Fibroblast of skin of abdomen (primary cell): Measurements from ENCODE around the gene CDC6.
A peak's percentile ranks its signal among the peaks of the same experiment; 100 is the strongest.

Experiments
- DNase-seq: peaks from one replicate; pipeline ENCODE4 v3.0.0-alpha.2; 2013

The CDC6 gene

DNA sequence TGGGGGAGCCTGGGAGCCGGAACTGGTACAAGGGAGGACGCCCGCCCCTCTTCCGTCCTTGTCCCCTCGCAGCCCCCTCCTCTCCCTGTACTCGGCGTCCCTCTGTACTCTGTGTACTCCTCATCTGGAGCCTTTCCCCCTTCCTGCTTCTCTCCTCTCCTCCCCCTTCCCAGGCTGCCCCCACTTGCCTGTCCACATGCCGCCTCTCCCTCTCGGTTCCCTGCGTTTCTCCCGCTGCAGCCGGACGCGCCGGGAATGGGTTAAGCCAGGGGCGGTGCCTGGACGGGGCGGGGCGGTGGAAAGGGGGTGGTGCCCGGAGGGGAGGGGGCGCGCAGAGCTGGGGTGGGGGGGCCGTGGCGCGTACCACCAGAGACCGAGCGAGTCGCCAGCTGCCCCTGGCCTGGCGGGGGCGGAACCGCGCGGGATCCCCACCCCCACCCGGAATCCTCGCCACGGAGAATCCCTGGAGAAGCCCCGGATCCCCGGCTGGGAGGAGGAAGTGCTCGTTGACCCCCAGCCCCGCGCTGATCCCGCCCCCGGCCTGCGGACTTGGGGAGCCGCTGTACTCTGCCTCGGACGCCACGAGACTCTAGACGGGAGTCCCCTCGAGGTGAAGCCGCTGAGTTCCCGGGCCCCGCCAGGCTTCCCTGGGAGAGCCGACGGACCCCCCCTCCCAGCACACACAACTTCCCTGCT is 54.3 kb downstream of the CDC6 start:
- DNase-seq = peak; percentile 66

DNA sequence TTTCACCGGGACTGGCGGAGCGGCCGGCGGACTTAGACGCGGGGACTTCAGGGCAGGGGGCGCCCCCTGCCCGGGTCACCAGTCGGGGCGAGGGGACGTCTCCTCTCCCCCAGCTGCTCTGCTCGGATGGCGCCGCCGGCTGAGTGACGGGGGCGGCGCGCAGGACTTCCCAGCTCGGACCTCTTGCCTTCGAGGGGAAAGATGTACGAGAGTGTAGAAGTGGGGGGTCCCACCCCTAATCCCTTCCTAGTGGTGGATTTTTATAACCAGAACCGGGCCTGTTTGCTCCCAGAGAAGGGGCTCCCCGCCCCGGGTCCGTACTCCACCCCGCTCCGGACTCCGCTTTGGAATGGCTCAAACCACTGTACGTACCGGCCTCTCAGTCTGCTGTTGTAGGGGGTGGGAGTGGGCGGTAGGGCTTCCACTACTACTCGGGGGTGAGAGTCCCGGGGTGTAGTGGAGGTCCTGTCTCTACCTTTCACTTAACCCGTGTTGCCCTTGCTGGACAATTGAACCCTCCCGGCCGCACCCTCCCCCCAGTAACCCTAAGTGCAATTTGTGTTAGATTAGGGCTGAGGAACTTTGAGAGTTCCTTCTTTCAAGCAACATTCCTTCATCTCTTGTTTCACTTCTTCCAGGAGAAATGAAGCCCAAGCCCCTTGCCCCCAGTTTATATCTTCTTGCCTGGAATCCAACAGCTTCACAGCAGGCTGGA is 55.0 kb downstream of the CDC6 start:
- DNase-seq = no peak

DNA sequence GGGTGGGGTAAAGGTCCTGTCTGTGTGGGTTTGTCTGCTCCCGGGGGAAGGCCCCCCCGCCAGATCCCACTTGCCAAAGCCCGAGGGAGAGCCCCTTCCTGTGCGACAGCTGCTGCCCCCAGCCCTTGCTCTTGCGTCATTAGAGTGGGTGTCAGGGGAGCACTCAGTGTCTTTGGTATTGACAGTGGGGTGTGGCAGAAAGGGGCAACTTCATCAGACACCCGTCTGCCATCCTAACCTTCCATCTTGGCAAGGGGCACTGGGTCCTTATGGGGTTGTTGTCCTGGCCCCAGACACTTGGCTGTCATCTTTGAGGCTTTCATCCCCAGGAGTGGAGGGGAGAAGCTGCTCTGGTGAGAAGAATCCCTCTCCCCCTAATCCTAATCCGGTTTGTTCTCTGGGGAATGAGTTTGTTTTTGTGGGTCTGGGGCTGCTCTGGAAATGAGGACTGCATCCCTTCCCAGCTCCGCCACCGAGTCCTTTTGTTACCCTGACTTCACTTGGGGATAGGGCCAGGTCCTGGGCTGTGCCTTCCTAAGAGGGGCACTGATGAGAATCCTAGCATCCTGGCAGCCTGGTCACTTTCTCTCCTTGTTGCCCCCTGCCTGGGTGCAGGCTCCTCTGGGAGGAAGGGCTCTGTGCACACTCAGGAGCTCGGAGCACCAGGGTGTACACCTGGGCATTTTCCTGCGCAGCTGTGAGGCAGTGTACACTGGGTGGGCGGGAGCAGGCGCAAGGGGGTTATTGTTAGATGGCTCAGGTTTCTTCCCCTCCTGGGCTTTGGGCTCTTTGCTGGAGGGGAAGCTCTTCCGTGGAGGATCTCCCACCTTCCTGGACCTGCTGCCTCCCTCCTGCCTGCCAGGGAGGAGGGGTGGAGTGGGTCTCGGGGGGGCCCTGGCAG is 55.8 kb downstream of the CDC6 start:
- no peak for DNase-seq

DNA sequence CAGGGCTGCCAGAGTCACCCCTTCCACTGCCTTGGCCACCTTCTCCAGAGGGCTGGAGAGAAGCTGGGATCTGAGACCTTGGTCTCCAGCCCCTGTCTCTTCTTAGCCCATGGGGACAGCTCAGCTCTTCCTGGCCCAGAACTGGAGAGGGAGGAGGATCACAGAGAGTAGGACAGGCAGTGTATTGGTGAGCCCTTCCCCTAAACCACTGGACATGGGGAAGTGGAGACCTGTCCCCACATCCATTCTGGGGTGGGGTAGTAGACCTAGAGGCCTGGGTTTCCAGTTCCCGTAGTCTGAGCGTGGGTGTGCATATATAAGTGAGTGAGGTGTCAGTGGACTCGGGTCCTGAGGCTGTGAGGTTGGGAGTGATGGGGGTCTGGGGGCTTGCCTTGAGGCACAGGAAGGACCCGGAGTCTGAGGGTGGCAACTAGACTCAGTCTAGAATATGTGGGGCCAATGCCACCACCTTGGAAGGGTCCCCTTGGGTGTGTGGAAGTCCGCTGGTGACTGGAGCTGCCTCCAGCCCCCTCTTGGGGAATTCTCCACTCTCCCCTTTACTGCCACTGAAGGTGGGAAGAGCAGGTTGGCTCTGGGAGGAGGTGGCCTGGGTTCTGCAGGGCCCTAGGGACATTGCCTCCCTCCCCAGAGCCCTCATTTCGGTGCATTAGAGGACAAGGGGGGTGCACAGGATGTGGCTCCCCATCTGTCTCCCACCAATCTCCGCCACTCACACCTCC is 56.9 kb downstream of the CDC6 start:
- no peak for DNase-seq

DNA sequence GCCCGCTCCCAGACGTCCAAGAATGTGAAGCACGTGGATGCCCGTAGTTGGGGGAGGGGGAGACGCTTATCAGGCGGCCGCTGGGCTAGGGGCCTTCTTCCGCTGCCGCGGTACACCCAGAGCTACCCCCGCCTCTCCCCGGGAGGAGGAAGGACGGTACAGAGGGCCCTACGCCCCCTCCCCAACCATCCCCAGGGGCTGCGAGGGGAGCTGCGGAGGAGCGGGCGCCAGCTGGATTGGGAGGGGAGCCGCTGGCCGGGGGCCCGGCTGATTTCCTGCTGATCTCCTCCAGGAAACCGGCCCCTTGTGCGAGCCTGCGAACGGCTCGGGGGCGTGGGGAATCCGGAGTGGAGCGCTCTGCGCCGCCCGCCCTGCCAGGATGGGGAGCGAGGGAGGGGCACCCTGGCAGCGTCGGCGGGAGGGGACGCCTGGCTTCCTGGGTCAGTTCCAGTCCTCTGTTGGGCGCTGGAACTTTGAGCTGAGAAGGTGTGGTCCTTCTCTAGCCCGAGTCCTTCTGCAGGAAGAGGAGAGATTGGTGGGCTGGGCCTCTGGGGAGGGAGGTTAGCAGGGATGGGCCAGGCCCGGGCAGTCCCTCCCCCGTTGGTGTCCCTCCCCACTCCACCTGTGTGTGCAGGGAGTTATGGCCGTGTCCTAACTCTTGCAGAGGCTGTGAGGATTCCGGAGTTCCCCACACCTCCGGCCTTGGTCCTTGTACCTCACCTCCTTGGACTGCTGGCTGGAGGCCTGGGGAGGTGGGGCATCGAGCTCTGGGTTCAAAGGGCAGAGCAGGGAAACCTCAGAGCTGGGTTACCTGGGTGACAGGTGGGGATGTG is 57.7 kb downstream of the CDC6 start:
- DNase-seq = peak; percentile 89

DNA sequence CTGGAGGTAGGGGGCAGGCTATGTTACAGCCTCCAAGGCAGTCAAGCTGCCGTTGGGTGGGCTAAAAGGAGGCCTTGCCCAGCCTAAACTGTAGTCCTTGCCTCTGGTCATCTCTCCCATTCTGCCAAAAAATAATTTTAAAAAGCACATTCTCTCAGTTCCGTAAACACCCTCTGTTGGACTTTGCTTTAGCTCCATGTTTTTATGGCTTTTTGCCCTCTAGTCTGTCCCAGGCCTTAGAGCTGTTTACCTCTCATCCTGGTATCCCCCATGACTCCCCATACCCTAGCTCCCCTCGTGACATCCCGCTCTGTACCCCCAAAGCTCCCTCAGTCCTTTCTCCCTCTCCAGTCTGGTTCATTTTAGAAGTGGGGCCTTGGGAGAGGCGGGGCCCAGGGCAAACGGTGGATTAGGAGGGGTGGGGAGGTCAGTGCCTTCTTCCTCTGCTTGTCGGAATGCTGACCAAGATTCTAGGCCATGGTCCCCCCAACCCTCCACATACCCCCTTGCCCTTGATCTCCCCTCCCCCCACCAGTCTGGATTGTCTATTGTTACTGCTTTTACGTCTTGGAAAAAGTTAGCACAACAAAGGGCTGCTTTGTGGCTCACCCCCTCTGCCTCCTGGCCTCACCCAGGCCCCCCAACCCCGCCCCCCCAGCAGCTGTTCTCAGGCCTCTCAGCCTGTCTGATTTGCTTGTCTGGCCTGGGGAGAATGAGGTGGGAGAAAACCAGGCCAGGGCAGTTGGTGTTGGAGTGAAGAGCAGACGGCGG is 58.5 kb downstream of the CDC6 start:
- no peak for DNase-seq

DNA sequence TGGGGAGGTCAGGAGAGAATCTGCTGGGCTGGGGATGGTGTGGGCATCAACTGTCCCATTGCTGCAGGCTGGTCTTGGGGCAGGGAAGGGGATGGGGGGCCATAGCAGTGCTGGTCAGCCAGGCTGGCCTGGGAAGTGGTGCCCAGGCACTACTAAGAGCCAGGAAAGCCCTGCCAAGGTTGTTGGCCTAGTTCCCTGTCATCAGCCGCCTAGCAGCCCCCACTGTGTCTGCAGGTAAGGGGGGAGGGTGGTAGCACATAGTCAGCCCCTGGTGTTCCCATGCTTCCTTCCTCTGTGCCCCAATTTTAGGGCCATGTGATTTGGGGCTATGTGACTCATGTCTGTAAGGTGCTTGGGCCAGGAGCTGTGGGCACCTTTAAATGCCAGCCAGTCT is 59.1 kb downstream of the CDC6 start:
- no peak for DNase-seq

DNA sequence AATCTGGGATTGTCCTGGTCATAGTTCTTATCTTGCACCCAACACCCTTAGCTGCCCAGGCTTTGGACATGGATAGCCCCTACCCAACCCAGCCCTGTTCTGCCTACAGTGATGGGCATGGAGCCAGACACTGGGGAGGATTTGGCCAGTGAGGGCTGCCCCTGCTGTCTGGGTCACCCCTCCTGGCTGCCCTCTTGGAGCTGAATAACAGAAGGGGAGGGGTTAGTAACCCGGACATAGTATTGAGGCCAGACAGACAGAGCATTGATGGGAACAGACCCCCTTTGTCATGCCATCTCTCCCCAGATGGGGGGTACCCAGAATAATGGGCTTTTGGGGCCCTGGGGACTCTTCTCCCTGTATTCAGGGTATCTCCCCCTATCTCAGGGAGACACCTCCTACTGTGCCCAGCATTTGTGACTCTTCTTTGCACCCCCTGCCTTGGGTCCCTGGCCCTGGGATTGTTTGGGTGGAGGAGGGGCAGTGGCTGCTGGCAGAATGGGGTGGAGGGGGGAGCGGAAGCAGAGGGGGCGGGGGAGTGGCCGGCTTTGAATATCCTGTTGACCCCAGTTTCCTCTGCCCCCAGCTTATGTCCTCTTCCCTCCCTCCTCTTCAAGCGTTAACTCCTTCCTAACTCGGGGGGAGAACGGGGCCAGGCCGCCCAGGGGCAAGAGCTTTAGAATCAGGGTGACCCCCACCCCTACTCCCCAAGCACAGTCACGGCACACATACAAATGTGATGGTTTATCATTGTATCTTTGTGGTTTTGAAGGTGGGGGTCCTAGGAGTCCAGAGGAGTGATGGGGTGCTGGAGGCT is 59.8 kb downstream of the CDC6 start:
- no peak for DNase-seq

DNA sequence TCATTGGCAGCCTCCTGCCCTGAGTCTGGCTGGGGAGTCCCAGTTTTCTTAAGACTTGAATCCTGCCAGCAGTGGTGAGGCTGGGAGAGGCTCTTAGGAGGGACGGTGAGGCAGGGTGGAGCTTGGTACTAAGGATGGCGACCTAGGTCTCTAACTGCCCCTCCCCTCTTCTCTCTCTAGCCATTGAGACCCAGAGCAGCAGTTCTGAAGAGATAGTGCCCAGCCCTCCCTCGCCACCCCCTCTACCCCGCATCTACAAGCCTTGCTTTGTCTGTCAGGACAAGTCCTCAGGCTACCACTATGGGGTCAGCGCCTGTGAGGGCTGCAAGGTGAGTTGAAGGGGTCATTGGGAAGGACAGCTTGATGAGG is 60.4 kb downstream of the CDC6 start:
- no peak for DNase-seq

DNA sequence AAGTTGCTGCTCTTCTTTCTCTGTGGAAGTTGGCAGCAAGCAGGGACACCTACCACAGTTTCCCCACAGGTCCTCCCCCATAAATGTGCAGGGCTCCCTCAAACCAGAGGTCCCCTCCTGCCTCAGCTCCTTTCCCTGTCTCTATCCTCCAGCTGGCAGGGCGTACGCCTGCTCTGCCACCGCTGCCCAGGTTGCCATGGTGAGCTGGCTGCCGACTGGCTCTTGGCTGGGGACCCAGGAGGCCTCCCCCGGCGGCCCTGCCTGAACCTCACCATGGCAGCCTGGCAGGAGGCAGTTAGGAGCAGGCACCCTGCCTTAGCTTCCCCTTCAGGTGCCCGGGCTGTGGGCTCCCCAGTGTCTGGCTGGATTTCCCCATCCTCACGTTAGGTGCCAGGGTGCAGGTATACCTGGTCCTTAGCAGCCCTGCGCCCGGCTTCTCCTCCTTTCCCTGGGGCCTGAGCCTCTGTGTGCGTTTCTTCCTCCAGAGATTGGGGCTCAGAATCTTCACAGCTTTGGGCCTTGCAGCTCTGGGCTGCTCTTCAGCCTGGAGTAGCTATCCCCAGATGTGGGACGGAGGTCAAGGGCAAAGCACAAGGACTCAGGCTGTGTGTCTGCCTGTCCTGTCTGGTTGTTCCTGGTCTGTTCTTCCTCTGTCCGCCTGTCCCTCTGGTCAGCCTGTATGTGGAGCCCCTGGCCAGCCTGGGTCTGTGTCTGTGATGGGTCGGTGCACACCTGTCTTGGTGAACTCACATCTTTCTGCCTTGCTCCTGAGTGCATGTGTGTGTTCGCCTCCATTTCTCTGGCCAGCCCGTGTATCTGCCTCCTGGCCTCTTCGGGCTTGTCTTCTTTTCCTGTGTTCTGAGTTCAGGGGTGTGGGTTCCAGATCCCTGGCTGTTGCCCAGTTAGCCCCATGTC is 61.1 kb downstream of the CDC6 start:
- no peak for DNase-seq

DNA sequence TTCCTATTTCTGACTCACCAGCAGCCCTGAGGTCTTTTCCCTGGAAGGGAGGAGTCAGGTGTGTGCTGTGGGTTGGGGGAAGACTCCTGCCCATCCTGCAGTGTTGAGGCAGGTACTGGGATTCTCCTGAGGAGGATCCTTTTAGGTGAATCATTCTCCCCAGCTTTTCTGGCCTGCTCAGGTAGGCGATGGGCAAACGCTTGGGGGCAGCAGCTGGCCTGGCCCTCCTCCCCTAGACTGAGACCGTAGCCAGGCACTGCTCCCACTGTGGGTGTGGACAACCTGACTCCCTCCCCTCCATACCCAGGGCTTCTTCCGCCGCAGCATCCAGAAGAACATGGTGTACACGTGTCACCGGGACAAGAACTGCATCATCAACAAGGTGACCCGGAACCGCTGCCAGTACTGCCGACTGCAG is 61.8 kb downstream of the CDC6 start:
- DNase-seq = no peak

DNA sequence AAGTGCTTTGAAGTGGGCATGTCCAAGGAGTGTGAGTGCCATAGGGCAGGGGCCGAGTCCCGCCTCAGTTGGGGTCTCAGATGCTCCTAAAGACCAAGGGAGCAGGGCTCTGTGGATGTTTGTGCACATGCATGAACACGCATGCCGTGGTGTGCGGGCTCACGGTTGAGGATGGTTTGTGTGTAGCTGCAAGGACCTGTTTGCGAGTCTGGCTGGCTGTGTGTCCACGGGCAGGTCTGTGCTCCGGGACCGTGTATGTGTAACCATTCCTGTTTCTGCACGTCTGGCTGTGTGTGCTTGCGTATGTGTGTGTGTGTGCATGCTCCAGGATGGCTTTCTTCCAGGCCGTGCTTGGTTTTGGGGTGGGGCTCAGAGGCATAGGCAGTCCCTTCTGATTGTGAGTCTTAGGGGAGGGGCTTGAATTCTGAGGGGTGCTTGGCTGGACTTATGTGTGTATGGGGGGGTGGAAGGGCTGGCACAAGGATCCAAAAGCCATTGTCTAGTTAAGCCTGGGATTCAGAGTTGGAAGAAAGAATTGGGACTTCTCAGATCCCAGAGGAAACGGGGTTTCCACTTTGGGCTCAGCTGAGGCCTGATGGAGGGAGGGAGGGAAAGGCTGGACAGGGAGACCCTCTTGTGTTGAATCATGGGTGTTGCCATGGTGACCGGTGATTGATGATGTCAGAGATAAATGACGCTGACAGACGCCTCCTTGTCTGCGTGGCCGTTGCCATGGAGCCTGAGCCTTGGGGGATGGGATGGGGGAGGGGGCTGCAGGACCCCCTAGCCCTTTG is 62.4 kb downstream of the CDC6 start:
- DNase-seq = peak; percentile 70

DNA sequence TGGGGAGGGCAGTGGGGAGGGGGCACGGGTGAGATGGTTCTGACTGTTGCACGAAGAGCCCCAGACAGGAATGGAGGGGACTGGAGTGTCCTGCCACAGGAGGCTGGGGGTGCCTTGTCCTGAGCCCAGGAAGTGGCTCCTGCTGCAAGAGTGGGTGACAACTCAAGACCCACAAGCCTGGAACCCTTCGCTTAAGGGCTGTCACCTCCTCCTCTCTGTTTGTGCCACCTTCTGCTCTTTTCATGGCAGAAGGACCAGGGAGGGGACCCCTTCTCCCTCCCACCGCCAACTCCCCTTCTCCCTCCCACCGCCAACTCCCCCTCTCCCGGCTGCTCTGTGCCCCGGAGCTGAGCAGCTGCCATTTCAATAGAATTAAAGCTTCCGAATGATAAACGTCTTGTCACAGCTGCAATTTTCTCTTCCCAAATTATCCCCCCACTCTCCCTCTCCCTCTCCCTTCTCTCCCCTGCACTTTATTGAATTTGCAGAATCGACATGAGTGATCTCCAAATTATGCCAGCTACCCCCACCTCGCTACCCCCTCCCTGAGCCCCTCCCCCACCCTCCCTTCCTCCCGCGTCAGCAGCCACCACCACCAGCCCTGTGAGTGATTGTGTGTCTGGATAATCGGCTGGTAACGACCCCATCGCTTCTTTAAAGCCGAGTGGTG is 63.1 kb downstream of the CDC6 start:
- DNase-seq = no peak

DNA sequence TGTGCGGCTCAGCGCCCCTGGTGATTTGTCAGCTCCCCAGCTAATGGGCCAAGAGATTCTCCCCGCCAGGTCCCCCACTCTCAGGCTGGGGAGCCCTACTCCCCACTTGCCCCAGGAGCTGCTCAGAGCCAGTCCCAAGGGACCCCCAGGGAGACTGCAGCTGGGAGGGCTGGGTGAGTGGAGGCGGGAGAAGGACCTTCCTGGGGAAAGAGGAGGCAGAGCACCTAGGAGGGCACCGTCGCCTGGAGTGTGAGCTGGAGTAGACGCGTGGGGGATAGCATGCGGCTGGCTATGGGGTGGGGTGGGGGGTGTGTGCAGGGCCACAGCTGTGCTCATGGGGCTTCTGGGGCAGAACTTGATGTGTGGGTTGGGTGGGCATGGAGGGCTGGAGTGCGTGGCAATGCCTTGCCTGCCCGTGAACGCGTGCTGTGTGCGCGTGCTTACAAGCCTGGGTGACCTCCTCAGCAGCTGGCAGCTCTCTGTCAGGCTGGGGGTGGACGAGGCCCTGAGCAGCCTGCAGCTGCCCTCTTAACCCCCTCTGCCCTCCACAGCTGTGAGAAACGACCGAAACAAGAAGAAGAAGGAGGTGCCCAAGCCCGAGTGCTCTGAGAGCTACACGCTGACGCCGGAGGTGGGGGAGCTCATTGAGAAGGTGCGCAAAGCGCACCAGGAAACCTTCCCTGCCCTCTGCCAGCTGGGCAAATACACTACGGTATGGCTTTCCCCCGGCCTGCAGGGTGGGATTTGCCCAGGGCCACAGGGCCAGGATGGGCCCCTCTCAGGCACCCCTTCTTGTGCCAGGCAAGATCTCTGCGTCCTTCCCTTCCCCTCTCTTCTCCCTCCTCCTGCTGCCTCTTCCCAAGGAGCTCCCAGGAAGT is 63.9 kb downstream of the CDC6 start:
- no peak for DNase-seq

DNA sequence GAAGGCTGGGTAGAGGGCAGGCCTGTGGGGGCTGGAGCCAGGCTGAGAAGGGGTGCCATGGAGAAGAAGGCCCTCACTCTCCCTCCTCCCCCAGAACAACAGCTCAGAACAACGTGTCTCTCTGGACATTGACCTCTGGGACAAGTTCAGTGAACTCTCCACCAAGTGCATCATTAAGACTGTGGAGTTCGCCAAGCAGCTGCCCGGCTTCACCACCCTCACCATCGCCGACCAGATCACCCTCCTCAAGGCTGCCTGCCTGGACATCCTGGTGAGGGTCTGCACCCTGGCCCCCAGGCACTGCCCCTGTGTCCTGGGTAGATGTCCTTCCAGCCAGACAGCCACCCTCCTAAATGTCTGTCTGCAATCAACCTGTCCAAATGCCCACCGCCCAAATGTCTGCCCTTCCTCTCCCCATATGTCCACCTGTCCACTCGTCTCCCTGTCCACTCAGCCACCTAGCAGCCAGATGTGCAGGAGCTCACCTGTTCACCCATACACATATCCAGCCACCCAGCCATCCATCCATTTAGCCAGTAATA is 64.6 kb downstream of the CDC6 start:
- no peak for DNase-seq

DNA sequence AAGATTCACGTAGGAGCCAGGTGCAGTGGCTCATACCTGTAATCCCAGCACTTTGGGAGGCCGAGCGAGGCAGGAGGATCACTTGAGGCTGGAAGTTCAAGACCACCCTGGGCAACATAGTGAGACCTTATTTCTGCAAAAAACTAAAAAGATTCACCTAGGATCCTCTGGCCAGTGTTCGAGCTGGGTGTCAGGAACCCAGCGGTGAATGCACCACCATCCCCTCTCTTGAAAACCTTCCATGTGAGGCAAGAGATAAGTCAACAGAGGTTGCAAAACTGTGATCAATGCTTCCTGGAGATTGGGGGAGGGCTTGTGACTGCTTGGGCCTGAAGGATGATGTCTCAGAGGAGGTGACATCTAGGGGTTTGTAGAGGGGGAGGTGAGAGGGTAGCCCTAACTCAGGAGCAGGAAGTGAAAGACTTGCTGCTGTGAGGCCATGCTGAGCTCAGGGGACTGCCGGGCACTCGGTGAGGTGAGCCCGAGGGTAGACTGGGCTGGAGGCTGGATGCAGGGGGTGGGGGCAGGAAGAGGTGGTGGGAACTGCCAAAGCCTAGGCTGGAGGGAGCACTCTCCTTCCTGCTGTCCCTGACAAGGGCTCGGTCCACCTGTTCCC is 65.2 kb downstream of the CDC6 start:
- DNase-seq = no peak
